ENCODE results near the gene MED27. TPM values are rescaled to one million over a fixed set of nuclear protein-coding genes. Genes with fewer than 3 reads are reported as not detected.

Gene MED27
- total and polyA plus RNA-seq, 2 of the 8 experiments (the other 6 are each of a cell fraction or from before 2014, with no cell fraction given): 29.9 to 56.5 TPM

DNA sequence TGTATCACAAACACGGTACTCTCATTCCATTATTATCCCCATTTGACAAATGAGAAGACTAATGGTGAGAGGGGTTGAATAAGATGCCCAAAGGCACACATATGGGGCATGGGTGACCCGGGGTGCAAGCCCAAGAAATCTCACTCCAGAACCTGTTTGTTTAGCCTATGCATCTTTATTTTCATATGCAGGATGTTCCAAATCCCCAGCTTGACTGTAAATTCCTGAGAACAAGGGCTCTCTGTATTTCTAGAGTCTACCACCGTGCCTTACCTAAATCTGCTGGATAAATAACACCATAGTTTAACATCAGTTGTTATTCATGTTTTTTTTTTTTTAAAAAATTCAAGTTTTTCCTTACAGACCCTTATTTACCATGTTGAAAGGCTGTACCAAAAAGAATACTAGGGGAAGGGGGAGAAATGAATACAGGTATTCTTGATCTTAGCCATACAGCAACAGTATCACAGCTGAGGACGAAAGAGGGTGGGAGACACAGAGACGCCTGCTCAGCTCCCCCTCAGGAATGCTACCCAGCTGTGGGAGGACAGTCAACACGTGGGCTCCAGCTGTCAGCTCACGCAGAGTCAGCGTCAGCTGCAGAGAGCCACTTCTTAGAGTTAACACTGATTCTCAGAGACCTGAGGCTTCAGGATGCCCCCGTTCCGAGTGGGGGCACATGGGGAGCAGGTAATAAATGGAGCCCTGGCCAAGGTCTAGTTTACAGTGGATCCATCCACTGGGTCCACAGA is 86.6 kb downstream of the MED27 start:
- H2BK120ac ChIP-seq (replicated peaks; ENCODE audit: low read depth, low read length): no peak overlapping the region
- no peak overlapping the region for H3K9ac ChIP-seq (replicated peaks in 1 of 4; ENCODE audit: extremely low read depth in 1 of 4, low read depth in 3 of 4, low read length in 3 of 4)
- no peak overlapping the region for H4K5ac ChIP-seq (ENCODE audit: insufficient read length, low read depth, low read length)
- ChIA-PET CTCF (ENCODE audit: partially characterized antibody) (interaction anchor here (0.9 kb wide), 1 partner anchor 12 kb away, joined by 3 read pairs; no protein-coding TSS in a partner anchor), POLR2A (ENCODE audit: partially characterized antibody) (interaction anchor here (0.8 kb wide), 1 partner anchor 12 kb away, joined by 4 read pairs; no protein-coding TSS in a partner anchor)
- no peaks in the 10 kb centered on the region for H3K23me2 ChIP-seq (ENCODE audit: low read depth, low read length)
- H3K4me1 ChIP-seq (replicated peaks in 1 of 4; ENCODE audit: control insufficient read depth in 3 of 4, insufficient read depth in 4 of 4, low read length in 3 of 4): peaks cover 0 to 2% (median 0%) of the 10 kb centered on the region in 4 experiments; a peak in 2 of 7 replicates
- no peak overlapping the region for H3K14ac ChIP-seq (ENCODE audit: insufficient read length)
- H3K56ac ChIP-seq (replicated peaks; ENCODE audit: insufficient read length, low read depth, low read length): no peak overlapping the region
- H3K79me2 ChIP-seq (ENCODE audit: control insufficient read depth in 1 of 2, insufficient read depth in 2 of 2, low read length in 2 of 2): 0 out of 4 replicates have a peak, but pooled peaks cover 0 to 3% of the 10 kb centered on the region in 2 experiments
- H3K27ac ChIP-seq (ENCODE audit: low read depth, low read length): no peak overlapping the region
- no peak overlapping the region for H3K23ac ChIP-seq (ENCODE audit: insufficient read length)
- 69% methylated on average over 10 of the region's 10 CpGs; no CpG with 5 or more reads in 1 of the 2 experiments for WGBS, 2 experiments (ENCODE audit: extremely low coverage in 1 of 2, insufficient coverage in 1 of 2, insufficient read length in 1 of 2, insufficient replicate concordance in 2 of 2, low coverage in 1 of 2, low lambda C conversion rate in 2 of 2, missing lambda C conversion rate in 1 of 2)
- no peak overlapping the region for H2AFZ ChIP-seq (ENCODE audit: low read length)
- no peak overlapping the region for H4K8ac ChIP-seq (ENCODE audit: extremely low read depth, insufficient read depth, low read length)
- H3K27me3 ChIP-seq (replicated peaks in 1 of 4; ENCODE audit: control insufficient read depth in 3 of 4, extremely low read depth in 1 of 4, insufficient read depth in 3 of 4, low read length in 3 of 4): no peaks in the 10 kb centered on the region
- H4K20me1 ChIP-seq (replicated peaks in 1 of 2; ENCODE audit: control insufficient read depth in 1 of 2, insufficient read depth in 2 of 2, low read length in 2 of 2): peaks cover 2% of the 10 kb centered on the region in 2 experiments
- H3K4me2 ChIP-seq (ENCODE audit: insufficient read depth in 1 of 2, low read depth in 2 of 2, low read length in 2 of 2): peak overlapping the region in 1 of 2 experiments; percentile 13; a peak in 1 of 4 replicates
- no peak overlapping the region for H2BK20ac ChIP-seq (ENCODE audit: low read length)
- no peak overlapping the region for H2BK15ac ChIP-seq (ENCODE audit: low read length)
- H2AK5ac ChIP-seq (ENCODE audit: low read depth, low read length): no peak overlapping the region
- H3K79me1 ChIP-seq (ENCODE audit: low read depth, low read length): peaks cover 10% of the 10 kb centered on the region; the same call in 1 of the 2 replicates
- H3K4ac ChIP-seq (replicated peaks; ENCODE audit: insufficient read length, low read depth, low read length): no peak overlapping the region
- no peak overlapping the region for H4K91ac ChIP-seq (replicated peaks; ENCODE audit: insufficient read length, low read length)
- no peak overlapping the region for H3K18ac ChIP-seq (ENCODE audit: extremely low read depth, low read length)
- no peak overlapping the region for H2BK5ac ChIP-seq (ENCODE audit: low read depth, low read length)
- H2BK12ac ChIP-seq (ENCODE audit: low read depth, low read length): no peak overlapping the region
- H3K4me3 ChIP-seq (ENCODE audit: extremely low read depth in 1 of 4, insufficient read depth in 2 of 4, low read depth in 3 of 4, low read length in 4 of 4): no peak overlapping the region
- H3K9me3 ChIP-seq (ENCODE audit: insufficient read depth in 2 of 2, low read depth in 1 of 2, low read length in 1 of 2): no peaks in the 10 kb centered on the region
- TF ChIP-seq CREB1 (IDR thresholded peaks at IDR 0.05) (no peak), TEAD4 (IDR thresholded peaks at IDR 0.05; ENCODE audit: low read depth, low read length) (peak; percentile 54; the same call in 1 of the 2 replicates), HDAC6 (IDR thresholded peaks at IDR 0.05; ENCODE audit: low read depth, low read length) (no peak), RXRA (IDR thresholded peaks at IDR 0.05; ENCODE audit: insufficient read depth, low read depth, low read length) (no peak), SIN3A (conservative IDR thresholded peaks at IDR 0.05 in 1 of 2, IDR thresholded peaks at IDR 0.05 in 1 of 2; ENCODE audit: low read depth in 1 of 2, low read length in 2 of 2) (peak; percentile 86 to 93; a peak in 3 of 4 replicates)
- TF ChIP-seq, protein P1, sequence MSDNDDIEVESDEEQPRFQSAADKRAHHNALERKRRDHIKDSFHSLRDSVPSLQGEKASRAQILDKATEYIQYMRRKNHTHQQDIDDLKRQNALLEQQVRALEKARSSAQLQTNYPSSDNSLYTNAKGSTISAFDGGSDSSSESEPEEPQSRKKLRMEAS (IDR thresholded peaks at IDR 0.05): peak; percentile 78
- DNase-seq (ENCODE audit: low read depth in 1 of 2, low spot score in 2 of 2) (no peak), FAIRE-seq (no peak)
- no peaks in the 10 kb centered on the region; a peak in 1 of 8 replicates for H3K36me3 ChIP-seq (ENCODE audit: control insufficient read depth in 2 of 4, insufficient read depth in 4 of 4, low read length in 3 of 4)
